Suprapubic skin (tissue), 4 donors: ENCODE data around the gene ADGRD1.
A peak's percentile ranks its signal among the peaks of the same experiment; 100 is the strongest.

Source experiments
- CTCF ChIP-seq, 2 donors: fragments of 200-600 bp in 1 of 2; fragments of 450-650 bp in 1 of 2; sonication (generic) in 1 of 2; IDR thresholded peaks; one replicate each; pipeline ENCODE4 v1.5.1; 2016 to 2019; ENCODE audit warnings: antibody characterized with exemption in 2 of 2, mild to moderate bottlenecking in 1 of 2, moderate library complexity in 1 of 2
- POLR2A ChIP-seq, 2 donors: fragments of 450-650 bp; IDR thresholded peaks; one replicate each; pipeline ENCODE4 v1.6.1; 2017; ENCODE audit warnings: antibody characterized with exemption in 2 of 2, mild to moderate bottlenecking in 2 of 2, moderate library complexity in 2 of 2
- POLR2AphosphoS5 ChIP-seq, 3 donors: sonication (generic); formaldehyde crosslinking; IDR thresholded peaks; one replicate each; pipeline ENCODE4 v1.6.1; 2017; ENCODE audit warnings: antibody characterized with exemption in 3 of 3

GRCh38 chr12:130955238-130955816 lies 1.6 kb downstream of the ADGRD1 start:
- no peak for TF ChIP-seq CTCF (IDR thresholded peaks at IDR 0.05)
- TF ChIP-seq POLR2A (IDR thresholded peaks at IDR 0.05): peak in 1 of 2 donors; percentile 60
- TF ChIP-seq POLR2AphosphoS5 (IDR thresholded peaks at IDR 0.05): peak in 1 of 3 donors; percentile 23
